Activated CD4-positive, alpha-beta T cell treated with anti-CD3 and anti-CD28 coated beads for 1 hour (primary cell): ENCODE measurements around the gene C10orf90.

Experiments
- DNase-seq: peaks from one replicate; pipeline ENCODE4 v3.0.0-alpha.2; 2020

The C10orf90 gene, protein sequence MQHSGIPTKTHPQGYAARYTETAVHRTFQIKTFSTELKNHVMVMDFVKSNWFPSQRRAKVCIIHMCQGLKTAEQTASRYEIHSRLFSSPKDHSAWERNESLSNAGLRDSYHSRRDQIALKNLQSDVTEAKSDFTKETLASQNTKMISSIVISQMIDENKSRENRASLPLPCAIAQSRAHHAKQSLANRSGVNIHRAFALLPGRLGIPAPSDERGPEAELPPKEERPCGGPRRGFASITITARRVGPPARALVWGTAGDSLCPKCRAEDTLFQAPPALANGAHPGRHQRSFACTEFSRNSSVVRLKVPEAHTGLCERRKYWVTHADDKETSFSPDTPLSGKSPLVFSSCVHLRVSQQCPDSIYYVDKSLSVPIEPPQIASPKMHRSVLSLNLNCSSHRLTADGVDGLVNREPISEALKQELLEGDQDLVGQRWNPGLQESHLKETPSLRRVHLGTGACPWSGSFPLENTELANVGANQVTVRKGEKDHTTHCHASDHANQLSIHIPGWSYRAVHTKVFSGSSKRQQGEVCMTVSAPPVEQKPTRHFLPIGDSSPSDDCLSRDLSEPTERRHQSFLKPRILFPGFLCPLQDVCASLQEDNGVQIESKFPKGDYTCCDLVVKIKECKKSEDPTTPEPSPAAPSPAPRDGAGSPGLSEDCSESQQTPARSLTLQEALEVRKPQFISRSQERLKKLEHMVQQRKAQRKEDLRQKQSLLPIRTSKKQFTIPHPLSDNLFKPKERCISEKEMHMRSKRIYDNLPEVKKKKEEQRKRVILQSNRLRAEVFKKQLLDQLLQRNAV

DNA sequence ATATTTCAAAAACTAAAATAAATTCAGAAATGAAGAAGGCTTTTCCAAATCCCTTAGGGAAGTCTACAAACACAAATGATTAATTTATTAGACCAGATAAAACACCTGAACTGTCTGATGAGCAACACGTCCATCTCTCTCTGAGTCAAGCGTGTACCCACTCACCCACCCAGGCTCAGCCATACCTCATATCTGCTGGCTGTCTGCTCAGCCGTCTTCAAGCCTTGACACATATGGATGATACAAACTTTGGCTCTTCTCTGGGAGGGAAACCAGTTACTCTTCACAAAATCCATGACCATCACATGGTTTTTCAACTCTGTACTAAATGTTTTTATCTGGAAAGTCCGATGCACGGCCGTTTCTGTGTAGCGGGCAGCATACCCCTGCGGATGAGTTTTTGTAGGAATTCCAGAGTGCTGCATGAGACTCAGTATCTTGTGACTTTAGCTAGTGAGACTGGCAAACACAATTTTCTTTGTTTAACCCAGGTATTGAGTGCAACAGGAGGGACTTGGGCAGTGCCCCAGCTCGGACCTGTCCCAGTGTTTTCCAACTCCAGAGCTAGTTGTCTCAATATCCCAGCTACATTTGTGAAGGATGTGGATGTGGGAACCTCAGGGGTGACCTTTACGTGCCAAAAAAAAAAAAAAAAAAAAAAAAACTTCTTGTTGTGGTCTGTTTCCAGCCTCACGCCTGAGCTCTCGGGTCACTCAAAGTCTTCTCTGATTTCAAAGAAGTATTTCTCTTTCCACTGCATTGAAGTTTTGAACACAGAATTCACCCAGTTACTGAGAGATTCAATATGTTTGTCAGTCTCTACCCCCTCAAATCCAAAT is at the start of gene C10orf90:
Gene C10orf90 (minus strand): TSS at position 638 of the 839 bp plus-strand sequence. CDS start 213 bp downstream, at position 425.
- DNase-seq, result no peak

DNA sequence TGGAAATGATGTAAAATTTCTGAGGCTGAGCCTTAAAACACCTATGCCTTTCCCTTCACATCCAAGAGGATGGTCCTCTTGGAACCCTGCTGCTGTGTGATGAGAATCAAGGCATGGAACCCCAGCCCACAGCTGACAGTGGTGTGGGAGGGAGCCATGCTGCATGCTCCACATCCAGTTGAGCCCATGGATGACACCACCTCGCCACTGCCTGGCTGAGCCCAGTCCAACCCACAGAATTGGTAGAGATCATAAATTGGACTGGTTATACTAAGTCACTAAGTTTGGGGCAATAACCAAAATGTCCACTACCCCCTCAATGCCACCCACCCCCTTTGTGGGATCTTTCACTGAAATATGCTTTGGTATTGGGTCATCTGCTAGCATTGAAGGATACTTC is 45.9 kb upstream of the C10orf90 start:
- no peak for DNase-seq

DNA sequence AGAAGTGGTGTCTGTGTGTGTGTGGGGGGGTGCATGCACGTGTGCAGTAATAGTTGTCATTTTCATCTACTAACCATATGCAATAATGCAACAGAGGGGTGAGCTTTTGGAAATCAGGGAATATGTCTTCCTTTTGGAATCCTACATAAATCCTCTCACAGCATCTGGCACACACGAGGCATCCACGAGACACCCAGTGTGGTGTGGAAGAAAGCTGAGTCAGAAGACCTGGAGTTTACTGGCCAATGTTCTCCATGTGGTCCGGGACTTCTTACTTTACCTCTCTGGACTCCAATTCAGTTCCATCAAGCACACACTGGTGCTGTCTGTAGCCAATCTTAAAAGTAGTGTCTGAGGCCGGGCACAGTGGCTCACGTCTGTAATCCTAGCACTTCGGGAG is 43.1 kb upstream of the C10orf90 start:
- no peak for DNase-seq

DNA sequence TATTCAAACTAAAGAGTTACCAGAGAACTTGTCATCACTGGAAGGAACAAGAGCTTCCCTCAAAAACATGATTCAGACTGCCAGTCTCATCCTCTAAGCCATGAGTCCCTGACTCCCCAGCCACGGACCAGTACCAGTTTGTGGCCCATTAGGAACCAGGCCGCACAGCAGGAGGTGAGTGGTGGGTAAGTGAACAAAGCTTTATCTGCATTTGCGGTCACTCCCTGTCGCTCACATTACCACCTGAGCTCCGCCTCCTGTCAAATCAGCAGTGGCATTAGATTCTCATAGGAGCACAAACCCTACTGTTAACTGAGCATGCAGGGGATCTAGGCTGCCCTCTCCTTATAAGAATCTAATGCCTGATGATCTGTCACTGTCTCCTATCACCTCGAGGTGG is 42.2 kb upstream of the C10orf90 start:
- no peak for DNase-seq

DNA sequence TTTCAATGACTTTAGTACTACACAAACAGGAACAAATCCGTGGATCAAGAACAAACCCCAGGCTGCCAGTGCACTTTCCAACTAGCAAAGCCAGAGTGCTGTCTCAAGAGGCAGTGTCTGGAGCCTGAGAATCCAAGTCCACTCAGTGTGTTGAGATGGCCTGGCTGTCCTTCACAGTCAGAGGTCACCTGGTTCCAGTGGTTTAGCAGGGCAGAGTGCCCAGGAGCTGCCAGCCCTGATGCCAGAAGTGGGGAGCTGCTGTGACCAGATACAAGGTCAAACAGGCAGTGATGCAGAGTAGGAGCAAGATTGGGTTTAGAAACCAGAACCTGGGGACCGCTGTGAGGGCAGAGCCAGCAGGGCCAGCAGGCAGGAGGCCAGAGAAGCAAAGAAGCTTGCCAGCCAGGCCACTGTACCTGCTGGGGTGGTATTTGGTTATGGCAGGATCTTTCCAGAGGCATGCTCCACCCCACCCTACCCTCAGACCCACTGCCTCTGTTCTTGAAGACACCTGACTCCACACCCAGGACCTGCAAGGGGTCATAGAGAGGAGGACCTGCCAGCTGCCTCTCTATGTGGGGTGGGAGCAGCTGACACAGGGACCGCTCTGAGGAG is 35.6 kb upstream of the C10orf90 start:
- no peak for DNase-seq

DNA sequence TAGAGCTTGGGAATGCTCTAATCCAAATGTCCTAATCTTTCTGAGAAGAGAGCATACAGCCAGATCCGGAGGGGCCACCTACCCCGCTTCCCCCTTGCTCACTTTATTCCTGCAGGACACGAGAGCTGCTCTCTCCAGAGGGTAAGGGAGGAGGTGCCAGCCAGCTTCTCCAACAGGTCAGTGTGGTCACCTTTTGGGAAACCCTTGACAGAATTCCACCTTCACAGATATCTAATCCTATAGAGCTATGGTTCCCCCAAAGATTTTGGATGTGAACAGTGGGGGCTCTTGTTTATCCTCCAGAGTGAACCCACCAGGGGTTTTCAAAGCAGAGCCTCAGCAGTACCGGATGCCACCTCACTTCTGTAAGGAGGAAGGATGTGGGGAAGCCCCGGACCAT is 34.6 kb upstream of the C10orf90 start:
- DNase-seq, result no peak

DNA sequence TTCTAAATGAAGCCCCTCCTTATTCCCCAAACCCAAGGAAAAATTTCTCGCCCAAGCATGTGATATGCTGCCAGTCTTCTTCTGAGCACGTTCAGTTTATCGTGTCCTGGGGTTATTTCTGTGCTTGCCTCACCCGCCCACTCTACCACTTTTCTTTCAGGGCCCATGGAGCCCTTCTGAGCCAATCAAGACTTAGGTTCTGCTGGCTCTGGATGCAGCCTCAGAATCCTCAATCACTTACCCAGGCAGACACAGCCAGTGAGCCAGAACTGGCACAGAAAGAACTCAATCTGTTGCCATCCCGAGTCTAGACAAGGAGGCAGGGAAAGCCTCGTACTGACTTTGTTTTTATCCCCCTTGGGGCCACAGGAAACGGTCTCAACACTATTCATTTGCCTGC is 34.2 kb upstream of the C10orf90 start:
- DNase-seq, result no peak

DNA sequence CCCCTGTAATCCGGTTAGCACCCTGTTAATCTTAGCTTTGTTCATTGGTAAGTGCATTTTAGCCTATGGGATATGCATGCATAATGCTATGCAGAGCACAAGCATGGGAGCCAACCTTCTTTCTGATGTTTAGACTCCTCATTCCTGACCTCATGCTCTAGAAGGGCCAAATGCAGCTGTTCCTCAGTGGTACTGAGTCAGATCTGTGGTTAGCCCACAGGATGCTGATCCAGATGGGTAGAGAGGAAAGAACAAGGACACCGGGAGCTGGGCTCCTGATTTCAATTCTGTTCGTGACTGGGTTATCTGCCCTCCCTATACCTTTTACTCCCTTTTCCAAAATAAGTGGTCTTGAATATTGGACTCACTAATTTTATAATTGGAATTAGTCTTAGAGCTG is 31.7 kb upstream of the C10orf90 start:
- DNase-seq, result no peak

DNA sequence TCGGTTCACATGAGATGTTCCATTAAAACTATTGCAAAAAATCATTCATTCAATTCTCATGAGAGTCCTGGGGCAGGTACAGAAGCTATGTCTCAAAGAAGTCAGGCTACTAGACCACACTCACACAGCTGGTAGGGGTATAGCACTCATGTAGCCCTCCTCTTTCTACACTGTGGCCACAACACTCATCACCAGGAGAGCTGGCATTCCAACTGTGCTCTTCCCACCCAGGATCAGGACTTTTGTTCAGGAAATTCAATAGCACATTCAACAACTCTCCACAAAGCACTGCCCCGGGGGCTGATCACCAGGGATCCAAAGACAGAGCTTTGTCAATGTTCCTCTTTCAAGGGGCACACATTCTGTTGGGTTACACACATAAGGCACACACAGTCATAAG is 31.0 kb upstream of the C10orf90 start:
- DNase-seq, result no peak

DNA sequence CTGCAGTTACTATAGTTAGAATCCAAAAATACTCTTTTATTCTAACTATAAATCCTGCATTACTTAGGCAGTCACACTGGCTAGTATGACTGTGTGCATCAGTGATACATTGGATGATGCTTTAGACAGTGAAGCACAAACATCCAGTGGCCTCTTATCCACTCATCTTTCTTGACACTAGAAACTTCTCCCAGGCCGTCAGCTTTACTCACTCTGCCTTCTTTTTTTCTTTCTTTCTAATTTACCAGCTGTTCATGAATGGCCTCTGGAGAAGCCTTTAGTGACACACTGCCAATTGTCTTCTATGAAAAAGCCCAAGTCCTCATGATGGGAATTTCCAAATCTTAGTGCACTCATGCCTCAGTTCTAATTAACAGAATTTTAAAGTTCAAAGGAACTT is 26.2 kb upstream of the C10orf90 start:
- no peak for DNase-seq

DNA sequence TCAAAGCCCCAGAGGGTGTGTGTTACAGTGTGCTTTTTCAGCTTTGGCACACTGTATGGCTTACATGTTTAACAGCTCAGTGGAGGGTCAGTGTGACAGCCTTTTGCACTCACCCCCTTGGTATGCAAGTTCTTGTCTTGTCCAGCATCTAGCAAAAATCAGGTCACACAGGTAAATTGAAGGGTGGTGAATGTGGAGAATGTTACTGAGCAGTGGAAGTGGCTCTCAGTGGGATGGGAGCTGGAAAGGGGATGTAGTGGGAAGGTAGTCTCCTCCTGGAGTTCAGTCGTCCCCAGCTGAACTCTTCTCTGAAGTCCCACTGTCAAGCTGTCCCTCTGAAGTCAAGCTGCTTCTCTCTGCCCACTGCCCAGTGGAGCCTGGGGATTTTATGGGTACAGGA is 21.0 kb upstream of the C10orf90 start:
- DNase-seq, result no peak

DNA sequence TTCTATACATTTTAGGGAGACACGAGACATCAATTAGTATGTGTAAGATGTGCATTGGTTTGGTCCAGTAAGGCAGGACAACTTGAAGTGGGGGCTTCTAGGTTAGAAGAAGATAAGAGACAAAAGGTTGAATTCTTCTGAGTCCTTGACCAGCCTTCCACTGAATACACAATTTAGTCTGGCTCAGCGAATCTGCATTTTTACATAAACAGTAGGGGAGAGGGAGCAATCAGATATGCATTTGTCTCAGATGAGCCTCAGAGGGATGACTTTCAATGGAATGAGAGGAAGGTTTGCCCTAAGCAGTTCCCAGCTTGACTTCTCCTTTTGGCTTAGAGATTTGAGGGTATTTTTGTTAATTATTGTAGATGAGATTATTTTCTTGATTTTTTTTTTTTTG is 20.0 kb upstream of the C10orf90 start:
- DNase-seq, result no peak

DNA sequence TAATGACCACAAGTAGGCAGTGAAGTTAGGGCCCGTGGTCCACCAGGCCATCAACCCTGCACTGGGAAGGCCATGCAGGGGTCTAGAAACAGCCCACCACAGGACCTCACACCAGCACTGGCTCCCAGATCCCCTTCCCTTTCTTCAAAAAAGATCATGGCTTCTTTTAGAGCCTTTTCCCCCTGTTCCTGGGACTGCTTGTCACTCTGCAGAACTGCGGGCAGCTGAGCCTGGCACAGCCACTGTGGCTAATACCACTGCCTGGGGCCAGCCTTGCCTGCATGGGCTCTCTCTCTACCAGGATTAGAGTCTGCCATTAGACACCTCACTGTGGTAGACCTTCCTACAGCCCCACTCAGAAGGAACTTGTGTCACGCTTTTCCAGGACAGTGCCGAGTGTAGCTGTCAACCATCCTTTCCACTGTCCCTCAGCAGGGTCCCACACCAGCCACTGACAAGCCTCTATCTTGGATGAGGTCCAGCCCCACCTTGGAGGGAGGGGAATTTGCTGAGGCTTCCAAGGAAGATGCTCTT is 19.0 kb upstream of the C10orf90 start:
- no peak for DNase-seq

DNA sequence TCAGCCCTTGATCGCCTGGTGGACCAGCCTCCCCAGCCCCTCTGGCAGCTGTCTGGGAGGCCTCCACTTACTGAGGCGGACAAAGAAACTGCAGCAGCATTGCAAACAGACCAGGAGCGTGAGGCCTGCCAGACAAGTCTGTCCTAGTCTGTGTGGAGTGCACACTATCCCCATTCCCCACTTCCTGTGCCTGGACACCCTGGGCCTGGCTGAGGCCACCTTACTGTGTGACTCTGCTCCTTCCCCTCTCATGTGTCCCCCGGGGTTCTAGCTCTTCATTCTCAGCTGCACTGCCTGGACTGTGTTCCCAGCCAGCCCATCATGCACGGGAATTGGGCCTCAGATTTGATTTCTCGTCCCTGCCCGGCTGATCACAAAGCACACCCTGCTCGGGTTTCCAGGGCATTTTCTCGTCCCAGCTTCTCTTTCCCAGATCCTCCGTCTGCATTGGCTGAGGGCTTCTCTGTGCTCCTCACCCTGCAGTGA is 16.7 kb upstream of the C10orf90 start:
- DNase-seq, result no peak

DNA sequence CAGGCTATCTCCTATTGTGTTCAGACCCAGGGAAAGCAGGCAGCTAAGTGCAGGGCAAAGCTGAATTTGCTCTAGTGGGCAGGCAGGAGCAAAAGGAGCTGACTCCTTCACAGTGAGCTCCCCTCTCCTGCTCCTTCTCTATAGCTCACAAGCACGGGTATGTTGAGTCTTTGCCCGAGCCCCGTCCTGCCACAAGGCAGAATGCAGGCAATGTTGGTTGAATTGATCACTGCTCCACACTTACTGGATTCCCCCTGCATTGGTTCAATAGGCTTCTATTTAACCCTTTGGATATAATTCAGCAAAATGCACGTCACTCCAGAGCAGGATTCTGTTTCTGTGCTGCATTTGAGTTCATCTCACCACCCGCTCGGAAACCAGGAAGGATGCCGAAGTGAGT is 16.2 kb upstream of the C10orf90 start:
- no peak for DNase-seq

DNA sequence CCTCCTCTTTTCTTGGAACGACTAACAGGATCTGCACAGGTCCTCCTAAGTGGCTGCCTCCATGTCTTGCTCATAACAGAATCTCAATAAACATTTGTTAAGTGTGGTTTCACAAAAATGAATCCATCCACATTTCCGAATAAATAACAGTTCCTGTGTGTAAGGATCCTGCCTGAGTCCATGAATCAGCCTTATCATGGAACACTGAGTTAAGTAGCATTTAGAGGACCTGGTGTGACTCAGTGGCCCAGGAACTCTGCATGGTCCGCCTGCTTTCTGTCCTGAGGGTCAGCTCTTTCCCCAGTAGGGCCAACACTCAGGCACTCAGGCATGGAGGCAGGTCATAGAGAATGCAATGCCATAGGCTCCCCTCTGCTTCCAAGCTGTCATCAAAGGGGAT is 15.8 kb upstream of the C10orf90 start:
- DNase-seq, result no peak

DNA sequence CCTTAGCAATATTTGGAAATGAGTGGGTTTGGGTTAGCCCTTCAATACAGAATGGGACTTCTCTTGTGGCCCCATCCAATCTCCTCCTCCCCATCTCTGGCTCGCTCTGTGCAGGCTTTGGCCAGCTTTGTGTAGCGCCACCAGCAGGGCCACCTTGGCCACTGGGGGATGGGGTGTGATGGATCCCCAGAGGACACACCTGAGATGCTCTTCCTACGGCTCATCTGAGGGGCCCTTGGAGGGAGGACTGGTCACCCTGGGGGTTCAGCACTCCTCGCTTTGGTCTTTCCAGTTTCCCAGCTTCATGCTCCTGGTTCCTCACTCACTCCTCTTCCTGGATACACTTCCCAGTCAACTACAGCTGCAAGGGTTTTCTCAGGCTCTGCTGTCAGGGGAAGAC is 15.3 kb upstream of the C10orf90 start:
- DNase-seq, result no peak

DNA sequence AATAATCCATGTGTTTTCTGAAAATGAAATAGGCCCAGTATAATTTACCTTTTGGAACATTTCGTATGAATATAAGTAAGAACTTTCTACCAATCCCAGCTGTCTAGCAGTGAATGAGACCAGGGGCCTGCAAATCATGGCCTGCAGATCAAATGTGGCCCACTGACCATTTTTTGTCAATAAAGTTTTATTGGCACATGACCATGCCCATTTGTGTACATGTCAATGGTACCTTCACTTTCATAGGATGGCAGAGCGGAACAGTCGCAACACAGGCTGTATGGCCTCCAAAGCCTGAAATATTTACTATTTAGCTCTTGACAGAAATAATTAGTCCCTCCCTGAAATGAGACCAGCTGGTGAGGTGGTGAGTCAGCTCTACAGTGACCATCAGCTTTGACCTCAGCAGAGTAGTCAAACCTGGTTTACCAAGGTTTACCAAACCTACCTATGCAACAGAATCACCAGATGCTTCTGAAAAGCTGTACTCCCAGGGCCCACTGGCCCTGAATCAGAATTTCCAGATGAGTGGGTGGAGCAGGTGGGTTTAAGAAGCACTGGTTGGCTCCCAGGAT is 13.8 kb upstream of the C10orf90 start:
- DNase-seq, result no peak

DNA sequence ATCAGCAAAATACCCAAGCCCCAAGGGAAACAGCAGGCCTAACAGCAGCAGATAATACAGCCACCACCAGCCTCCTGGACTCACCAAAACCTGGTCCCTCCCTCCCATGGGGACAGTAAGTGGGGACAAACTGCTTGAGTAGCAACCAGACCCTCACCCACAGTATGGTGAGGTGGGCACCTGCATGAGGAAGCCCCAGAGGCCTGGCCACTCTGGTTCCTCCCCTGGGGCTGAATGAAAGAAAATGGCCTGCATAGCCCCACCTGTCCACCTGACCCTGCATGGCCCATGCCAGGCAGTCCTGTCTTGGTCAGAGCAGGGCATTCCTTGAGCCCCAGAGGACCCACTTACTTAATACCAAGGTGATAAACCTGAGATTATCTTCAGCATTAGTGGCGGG is 13.0 kb upstream of the C10orf90 start:
- DNase-seq, result no peak

DNA sequence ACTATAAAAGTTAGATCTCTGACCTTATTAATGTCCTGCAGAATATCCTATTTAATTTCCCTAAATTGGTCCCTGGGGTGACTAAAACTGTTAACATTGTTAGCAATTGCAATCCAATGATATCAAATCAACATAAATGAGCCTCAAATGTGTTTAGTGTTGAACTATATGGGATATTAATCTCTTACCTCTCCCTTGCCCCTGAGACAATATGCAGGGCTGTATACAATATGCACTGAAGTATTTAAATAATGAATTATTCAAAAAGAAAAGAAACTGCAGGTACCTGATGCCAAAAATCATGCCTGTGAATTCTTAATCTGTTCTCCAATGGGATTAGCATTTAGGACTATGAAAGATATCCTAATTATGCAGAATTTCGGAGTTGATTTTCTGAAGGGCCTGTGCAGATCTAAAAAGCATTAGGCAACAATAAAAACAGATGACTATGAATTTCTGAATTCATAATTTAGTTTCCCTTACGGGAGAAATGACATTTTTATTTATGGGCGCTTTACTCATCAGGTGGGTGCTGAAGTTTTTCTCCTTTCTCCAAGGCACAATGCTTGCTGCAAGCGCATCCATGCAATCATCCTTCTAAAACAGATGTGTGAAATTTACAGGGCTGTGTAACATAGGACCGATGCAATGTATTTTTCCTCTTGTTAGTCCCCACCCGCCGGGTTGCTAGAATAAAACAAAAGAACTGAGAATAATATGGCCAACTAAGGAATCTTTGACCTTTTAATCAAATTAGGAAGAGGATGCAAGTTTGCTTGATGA is 5.4 kb upstream of the C10orf90 start:
- DNase-seq, result no peak
